SKM-1 (cell line): Measurements from ENCODE around the gene MAP1LC3B.
"Not testable (repeated sequence)": the region's sequence is repeated elsewhere in the genome, so short reads cannot be mapped to it uniquely, and the experiment has no call there.

ENCODE experiments used
- DNase-seq: peaks from one replicate; lab custom pipeline; 2025; ENCODE audit not compliant: unreplicated experiment; lab: John Stamatoyannopoulos, UW

MAP1LC3B gene

DNA sequence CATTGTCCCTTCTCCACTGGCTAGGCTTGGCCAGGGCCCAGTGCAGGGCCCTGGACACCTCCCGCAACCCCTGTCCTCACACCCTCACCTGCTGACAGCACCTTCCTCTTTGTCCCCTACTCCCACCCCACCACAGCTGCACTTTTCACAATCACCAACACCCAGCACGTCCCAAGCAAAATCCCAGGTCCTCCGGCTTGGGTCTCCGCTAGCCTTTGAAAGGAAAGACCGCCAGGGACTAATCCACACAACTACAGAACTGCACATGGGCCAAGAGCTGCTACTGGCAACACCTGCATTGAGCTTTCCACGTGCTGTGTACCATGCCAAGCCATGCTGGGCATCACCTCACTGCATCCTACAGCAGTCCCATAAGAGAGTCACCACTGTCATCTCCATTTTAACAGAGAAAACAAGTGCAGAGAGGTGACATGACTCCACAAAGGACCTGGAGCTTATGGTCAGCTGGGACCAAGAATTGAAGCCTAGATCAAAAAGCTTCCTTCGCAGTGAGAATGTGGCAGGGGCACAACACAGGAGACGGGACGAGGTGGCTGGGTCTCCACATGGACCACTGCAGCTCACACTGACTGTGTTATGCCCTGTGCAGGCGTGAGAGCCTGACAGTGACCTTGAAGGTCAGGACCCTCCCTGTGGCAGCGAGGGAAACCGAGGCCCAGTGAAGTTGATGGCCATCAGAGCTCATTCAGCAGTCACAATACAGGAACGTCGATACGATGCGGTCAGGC lies 31.1 kb upstream of the MAP1LC3B start:
- DNase-seq, result no peak

DNA sequence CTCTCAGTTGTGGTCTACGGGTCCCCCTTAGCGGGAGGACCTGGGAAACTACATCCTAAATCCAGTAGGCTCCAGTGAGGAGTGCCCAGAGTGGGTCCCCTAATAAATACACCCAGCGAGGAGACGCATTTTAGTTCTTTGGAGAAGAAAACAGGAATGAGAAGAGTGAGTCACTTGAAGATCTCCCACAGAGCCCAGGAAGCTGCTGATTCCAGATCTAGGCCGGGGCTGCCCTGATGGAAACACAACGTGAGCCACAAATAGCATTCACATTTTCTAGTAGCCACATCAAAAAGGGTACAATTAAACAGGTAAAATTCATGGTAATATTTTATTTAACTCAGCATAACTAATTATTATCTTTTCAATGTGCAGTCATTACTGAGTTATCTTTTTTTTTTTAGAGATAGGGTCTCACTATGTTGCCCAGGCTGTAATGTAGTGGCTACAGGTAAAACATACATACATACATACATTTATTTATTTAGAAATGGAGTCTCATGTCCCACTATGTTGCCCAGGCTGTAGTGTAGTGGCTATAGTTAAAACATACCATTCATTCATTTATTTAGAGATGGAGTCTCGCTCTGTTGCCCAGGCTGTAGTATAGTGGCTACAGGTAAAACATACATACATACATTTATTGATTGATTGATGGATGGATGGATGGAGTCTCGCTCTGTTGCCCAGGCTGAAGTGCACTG lies 30.1 kb upstream of the MAP1LC3B start:
- no peak for DNase-seq

DNA sequence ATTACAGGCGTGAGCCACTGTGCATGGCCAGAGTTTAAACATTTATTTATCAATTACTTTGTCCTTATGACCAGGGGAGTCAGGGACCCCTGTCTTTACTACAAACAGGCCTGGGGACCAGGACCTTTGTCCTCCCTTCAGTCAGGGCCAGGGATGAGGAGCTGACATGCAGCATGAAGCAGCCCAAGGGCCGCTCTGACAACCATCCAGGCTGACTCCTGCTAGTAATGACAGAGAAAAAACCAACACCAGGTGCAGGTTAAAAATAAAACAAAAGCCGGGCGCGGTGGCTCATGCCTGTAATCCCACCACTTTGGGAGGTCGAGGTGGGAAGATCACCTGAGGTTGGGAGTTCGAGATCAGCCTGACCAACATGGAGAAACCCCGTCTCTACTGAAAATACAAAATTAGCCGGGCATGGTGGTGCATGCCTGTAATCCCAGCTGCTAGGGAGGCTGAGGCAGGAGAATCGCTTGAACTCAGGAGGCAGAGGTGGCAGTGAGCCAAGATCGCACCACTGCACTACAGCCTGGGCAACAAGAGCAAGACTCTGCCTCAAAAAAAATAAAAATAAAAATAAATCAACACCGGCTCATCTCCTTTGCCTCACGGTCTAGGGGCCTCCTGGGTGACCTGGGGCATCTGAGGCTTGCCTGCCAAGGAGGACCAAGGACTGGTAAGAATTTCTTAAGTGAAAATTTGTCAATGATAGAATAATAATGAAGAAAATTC lies 29.1 kb upstream of the MAP1LC3B start:
- not testable (repeated sequence) for DNase-seq

DNA sequence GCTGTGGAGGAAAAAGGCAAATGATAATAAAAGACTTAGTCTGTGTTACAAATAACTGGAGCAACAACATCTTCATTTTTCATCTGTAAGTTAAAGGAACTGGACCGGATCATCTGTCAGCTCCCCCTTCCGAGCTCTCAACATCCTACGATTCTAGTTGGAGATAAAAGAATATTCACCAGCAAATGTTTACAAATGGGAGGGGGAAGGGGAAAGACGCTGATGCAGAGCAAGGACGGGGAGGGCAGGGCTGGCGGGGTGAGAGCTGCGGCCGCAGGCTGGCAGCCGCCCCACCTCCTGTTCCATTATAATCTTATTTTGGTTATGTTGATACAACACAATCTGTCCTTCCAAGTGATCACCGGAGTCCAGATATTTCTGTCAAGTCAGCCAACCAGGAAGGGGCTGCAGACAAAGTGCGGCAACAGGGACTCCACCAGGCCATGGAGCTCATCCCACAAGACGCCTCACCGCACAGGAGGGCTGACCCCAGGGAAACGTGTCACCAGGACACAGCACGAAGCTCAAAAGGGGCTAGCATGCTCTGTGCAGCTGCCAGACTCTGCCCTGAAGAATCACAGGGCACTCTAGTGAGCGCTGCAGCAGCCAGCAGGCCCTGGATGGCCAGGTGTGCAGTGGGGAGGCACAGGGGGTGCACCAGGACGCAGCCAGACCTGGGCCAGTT lies 28.2 kb upstream of the MAP1LC3B start:
- DNase-seq, result no peak

DNA sequence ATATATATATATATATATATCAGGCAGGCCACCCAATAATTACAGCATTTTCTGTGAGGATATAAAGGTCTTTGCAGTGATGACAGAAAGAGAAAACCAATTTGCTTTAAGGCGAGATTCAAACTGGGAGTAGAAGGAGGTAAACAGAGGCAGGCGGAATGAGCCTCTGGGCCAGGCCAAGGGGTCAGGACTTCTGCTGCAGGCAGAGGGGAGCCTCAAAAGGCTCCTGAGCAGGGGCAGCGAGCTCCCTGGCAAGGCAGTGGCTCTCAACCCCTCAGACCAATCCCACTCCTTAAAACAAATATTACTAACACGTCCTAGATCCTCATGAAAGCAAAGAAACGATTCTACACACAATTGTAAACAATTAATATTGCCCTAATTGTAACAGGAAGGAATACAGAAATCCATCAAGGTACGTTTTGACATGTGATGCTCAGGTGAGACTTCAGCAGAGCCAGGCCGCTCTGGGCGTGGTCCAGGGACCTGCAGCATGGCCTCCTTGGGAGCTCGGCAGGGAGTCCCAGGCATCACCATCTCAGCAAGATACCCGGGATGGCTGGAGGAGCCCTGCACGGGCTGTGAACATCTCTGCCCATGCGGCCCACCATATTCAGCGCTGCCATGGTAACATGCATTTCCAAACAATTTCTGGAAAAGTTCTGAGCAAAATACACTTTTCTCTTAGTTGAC lies 27.0 kb upstream of the MAP1LC3B start:
- no peak for DNase-seq

DNA sequence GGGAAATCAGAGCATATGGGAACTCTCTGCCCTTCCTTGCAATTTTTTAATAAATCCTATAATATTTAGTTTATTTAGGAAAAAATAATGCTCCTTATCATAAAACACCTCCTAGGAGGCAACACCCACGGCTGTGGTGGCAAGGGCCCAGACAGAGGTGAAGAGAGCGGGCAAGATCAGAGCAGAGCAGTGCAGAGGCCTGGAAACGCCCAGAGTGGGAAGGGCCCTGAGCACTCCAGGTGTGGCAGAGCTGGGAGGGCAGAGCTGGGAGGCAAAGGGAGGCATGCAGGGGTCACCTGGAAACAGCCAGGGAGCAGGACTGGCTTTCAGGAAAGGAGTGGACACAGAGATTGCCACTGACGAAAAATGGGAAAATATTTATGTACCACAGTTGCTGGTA lies 25.8 kb upstream of the MAP1LC3B start:
- no peak for DNase-seq

DNA sequence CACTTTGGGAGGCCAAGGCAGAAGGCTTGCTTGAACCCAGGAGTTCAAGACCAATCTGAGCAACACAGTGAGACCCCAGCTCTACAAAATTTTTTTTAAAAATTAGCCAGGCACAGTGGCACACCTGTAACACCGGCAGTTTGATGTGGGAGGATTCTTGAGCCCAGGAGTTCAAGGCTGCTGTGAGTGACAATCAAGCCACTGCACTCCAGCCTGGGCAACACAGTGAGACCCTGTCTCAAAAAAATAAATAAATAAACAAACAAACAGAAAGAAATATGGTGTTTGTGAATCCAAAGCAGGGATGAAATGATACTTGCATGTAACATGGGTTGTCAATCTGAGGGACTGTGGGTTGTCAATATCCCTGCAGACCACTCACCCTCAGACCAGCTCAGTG lies 25.2 kb upstream of the MAP1LC3B start:
- DNase-seq, result no peak

DNA sequence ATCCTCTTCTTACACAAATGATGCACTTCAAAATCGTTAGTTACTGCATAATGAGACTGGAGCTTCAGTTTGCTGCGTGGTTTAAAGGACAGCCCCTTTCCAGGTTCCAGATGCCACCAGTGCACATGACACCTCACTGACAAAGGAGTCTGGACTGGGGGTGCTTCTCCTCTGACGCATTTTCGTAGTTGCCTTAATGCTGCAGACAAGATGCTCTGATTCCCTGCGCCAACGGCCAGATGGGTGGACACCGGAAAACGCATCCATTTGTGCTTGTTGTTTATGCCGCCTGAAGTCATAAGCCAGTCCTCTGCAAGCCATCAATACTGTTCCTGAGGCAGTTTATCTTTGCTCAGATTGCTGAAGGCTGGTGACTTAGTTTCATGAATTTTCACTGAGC lies 24.6 kb upstream of the MAP1LC3B start:
- DNase-seq, result no peak

DNA sequence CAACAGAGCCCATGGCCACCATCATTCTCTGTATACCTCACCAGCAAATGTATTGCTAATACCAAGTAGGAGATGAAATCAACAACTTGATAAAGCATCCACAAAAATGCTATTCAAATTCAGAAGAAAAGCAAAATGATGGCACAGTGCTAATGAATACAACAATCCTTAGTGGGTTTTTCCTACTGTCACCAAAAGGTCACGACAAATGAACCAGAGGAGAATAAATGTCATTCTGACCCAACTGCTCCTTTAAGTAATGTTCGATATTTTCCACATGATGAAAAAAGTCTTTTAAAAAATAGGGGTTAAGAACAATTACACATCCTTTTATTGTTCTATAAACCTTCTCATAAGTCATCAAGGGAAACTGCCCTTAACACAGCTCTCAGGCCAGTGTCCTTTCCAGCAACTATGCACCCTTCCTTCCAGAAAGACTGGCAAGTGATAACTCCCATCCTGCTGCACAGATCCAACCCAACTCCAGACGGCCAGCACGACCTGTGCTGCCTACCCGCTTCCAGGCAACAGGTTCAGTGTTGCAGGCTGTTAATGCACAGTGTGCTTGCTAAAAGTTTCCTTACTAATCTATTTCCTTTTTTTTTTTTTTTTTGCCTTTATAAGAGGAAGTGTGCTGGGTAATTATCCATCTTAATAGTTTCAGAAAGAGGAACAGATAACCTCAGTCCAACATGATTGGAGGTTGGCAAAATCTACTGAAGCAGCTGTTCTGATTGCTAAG lies 23.9 kb upstream of the MAP1LC3B start:
- peak; percentile 43 for DNase-seq

DNA sequence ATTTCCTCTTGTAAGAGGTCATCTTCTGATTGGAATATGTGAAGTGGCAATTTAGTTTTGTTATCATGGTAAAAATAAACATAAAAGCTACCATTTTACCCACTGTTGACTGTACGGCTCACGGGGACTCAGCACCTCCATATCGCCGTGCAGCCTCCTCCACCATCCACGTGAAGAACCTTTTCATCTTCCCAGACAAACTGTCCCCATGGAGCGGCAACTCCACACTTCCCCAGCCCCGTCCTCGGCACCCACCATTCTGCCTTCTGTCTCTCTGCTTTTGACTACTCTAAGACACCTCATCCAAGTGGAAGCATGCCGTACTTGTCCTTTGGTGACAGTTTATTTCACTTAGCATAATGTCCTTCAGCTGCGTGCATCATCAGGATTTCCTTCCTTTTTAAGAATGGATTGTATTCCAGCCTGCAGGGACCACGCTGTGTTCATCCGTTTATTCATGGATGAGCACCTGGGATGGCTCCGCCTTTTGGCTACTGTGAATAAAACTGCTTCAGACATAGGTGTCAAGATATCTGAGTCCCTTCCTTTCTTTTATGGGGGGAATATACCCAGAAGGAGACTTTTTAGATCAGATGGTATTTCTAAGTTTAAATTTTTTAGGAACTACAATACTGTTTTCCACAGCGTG lies 22.9 kb upstream of the MAP1LC3B start:
- no peak for DNase-seq

DNA sequence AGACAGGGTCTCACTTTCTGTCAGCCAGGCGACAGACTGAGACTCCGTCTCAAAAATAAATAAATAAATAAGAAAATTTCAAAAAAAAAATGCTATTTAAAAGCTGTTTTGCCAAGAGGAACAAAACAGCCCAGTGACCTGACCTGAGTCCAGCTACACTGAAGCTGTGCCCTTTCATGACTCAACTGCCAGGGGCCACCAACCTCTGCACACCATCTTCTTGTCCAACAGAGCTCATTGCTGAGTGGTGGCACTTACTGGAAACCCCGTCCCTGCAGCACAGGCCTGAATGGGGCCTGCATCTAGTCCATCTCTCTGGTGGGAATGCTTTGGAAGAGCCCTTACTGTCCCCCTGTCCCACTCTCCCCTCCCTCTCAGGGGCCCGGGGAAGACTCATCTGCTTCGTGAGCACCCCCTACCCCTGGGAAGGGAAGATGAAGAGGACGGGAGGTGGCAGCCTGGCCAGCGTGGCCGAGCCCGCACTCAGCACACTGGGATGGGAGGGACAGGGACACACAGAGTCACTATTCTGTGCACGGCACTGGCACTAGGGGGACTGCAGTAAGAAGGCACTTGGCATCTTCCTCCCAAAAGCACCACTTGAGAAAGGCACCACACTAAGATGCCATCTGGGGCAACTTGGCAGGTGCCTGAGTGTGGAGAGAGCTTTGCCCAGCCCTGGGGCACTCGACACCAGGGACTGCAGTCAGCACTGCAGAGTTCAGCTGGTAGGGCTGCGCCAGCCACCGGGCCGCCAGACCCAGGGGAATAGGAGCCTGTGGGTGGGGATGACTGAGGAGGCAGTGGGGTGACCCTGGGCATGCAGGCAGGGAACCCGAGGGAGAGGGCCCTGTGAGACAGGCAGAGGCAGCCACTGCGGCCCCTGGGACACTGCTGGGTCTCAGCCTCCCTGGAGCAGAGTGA lies 22.1 kb upstream of the MAP1LC3B start:
- DNase-seq, result no peak

DNA sequence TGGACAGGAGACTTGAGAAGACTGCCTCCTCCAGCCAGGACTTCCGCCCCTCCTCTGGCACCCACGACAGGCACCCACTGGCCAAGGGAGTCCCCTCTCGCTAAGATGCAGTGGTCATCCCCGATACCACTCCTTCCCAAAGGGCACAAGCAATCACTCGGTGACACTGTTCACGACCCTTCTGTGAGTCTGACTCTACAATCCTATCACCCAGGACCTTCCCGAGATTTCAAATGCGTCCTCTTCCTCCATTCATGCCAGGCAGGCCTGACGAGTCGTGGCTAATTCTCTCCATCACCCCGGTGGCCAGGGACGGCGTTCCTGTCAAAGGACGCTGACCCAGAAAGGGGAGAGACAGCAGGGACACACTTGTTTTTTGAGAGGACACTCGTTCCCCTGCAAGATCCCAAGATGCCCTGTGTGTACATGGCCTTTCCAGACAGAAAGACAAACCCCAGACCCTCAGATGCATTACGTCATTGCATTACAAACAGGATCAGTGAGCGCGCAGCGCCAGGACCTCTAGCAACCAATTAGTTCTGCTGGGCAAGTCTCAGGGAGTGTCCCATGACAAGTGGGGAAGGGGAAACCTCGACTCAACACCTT lies 20.8 kb upstream of the MAP1LC3B start:
- DNase-seq, result no peak

DNA sequence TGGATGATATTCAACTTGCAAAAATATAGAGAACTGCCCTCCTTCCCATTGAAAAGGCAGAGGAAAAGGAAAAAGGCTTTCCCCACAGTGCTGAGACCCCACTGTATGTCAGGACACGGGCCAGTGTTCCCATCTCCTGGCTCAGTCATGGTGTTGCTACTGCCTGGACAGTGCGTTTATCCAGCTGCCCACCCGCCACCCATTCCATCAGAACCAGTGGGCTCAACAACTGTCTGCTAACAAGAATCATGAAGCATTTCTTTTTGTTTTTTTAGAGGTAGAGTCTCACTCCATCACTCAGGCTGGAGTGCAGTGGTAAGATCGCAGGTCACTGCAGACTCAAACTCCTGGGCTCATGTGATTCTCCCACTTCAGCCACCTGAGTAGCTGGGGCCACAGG lies 19.8 kb upstream of the MAP1LC3B start:
- no peak for DNase-seq

DNA sequence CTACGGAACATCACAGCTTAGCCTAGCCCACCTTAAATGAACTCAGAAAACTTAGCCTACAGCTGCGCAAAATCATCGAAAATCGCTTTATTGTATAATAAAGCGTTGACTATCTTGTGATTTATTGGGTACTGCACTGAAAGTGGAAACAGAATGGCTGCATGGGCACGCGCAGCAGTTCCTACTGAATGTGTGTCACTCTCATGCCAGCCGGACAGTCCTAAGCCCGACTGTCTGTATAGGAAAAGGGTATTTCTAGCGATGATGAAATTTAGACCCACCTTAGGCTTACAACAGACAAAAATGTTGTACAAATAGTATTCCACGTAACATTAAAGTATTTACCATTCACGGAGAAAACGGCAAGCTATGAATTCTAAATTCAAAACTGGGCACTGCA lies 17.8 kb upstream of the MAP1LC3B start:
- DNase-seq, result no peak

DNA sequence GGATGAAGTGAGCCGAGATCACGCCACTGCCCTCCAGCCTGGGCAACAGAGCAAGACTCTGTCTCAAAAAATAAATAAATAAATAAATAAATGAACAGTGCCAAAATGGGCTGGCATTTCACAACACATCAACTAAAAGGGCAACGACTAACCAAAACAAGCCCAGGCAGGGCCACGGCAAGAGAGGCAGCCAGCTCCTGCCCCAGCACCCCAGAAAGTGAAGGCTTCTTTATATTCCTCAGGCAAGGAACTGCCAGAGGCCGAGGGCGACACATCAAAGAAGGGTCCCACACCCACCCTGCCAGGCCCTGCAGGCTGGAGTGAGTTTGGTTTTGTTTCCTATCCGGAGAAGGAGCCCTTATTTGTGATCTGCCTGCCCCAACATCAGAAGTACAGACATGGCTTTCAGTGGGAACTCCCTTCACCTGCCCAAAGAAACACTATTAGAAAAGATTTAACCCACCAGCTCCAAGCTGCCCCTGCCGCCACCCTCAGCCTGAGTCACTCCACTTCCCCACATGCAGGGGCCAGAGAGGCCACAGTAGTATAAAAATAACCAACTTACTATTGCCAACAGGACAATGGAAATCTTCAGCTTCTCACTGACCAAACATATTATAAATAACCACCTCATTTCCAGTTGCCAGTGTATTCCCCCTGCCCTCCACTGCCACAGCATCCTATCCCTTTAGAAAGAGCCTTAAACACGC lies 16.6 kb upstream of the MAP1LC3B start:
- no peak for DNase-seq

DNA sequence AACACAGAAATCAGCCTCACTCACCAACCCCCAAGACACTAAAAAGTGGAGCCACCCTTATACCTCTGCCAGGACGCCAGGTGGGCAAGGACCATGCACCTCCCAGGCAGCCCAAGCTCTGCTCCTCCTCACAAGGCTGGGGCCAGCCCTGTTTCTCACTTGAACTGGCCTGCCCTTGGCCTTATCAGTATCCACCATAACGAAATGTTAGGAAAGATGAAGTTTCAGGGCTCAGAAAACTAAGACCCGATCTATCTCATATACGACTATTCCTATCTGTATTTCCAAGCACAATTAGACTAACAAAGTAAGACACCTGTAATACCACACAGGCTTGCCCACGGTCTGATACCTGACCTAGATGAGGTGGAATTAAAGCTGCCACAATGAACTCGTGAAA lies 15.5 kb upstream of the MAP1LC3B start:
- DNase-seq, result no peak

DNA sequence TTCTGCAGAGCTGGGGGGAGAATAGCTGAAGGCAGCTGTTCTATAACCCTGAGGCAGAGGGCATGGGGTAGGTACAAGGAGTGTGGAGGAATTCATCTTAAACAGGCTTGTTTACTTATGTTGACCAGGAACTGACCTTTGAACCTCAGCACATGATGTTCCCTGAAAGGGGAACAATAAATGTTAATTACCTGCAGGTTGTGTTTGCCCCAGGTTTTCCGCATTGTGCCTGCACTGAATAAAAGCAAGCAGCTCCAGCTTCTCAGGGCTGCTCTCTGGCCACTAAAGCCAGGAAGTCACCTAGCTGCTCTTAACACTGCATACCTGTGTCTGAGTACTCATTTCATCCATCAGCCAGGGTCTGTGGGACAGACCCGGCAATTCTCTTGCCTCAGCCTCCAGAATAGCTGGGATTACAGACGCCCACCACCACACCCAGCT lies 12.8 kb upstream of the MAP1LC3B start:
- DNase-seq, result not testable (repeated sequence)

DNA sequence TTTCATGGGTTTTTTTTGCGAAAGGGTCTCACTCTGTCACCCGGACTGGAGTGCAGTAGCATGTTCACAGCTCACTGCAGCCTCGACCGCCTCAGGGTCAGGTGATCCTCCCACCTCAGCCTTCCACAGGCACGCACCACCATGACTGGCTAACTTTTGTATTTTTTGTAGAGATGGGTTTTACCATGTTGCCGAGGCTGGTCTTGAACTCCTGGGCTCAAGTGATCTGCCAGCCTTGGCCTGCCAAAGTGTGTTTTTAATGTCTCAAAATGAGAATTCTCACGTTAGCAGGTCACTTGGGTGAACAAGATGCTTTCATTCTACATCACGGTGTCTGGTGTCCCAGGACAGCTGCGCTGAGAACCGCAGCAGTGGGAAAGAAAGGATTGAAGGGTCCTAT lies 11.7 kb upstream of the MAP1LC3B start:
- DNase-seq, result no peak
